PC-9 (cell line): ENCODE data around the gene OXGR1.

Experiments
- EZH2 ChIP-seq: fragments of 200-600 bp; sonication (generic); IDR thresholded peaks from 2 replicates; pipeline ENCODE4 v1.8.0; 2017; ENCODE audit warnings: antibody characterized with exemption, low read depth
- TF ChIP-seq, protein P1 (sequence below): fragments of 200-600 bp; sonication (generic); conservative IDR thresholded peaks from 2 replicates; pipeline ENCODE4 v1.6.1; 2017; ENCODE audit warnings: mixed run types, antibody characterized with exemption, mild to moderate bottlenecking, moderate library complexity

- TF ChIP-seq, protein P1, sequence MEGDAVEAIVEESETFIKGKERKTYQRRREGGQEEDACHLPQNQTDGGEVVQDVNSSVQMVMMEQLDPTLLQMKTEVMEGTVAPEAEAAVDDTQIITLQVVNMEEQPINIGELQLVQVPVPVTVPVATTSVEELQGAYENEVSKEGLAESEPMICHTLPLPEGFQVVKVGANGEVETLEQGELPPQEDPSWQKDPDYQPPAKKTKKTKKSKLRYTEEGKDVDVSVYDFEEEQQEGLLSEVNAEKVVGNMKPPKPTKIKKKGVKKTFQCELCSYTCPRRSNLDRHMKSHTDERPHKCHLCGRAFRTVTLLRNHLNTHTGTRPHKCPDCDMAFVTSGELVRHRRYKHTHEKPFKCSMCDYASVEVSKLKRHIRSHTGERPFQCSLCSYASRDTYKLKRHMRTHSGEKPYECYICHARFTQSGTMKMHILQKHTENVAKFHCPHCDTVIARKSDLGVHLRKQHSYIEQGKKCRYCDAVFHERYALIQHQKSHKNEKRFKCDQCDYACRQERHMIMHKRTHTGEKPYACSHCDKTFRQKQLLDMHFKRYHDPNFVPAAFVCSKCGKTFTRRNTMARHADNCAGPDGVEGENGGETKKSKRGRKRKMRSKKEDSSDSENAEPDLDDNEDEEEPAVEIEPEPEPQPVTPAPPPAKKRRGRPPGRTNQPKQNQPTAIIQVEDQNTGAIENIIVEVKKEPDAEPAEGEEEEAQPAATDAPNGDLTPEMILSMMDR, result no peak
- no peak for TF ChIP-seq EZH2
These were observed 651 bp downstream of the OXGR1 start for GRCh38 chr13:96993634-96994016.
